Panc1 (cell line): ENCODE results near the gene YLPM1.

Experiments
- CTCF ChIP-seq: fragments of 450-650 bp; IDR thresholded peaks from 2 replicates; pipeline ENCODE4 v1.5.1; 2017; ENCODE audit warnings: mild to moderate bottlenecking
- POLR2AphosphoS5 ChIP-seq: IDR thresholded peaks from 2 replicates; pipeline ENCODE4 v1.6.1; 2012; ENCODE audit warnings: mild to moderate bottlenecking, low read depth, low read length, moderate library complexity
- REST ChIP-seq, 2 experiments: IDR thresholded peaks; 2 replicates each; pipeline ENCODE4 v1.6.1; 2011 to 2012; ENCODE audit warnings: low read depth in 2 of 2, control low read depth in 1 of 2, low read length in 1 of 2, mild to moderate bottlenecking in 1 of 2, moderate library complexity in 1 of 2; ENCODE audit not compliant: insufficient read depth in 1 of 2

GRCh38 chr14:74733221-74733620 is 29.9 kb upstream of the YLPM1 start:
- no peak for TF ChIP-seq POLR2AphosphoS5
- TF ChIP-seq CTCF = no peak
- TF ChIP-seq REST (IDR thresholded peaks at IDR 0.05; ENCODE audit: insufficient read depth in 1 of 2, low read depth in 2 of 2, low read length in 1 of 2) = no peak
